ENCODE measurements around the gene CLEC4E.
"Not testable (repeated sequence)": the region's sequence is repeated elsewhere in the genome, so short reads cannot be mapped to it uniquely, and the experiment has no call there.

The CLEC4E gene

DNA sequence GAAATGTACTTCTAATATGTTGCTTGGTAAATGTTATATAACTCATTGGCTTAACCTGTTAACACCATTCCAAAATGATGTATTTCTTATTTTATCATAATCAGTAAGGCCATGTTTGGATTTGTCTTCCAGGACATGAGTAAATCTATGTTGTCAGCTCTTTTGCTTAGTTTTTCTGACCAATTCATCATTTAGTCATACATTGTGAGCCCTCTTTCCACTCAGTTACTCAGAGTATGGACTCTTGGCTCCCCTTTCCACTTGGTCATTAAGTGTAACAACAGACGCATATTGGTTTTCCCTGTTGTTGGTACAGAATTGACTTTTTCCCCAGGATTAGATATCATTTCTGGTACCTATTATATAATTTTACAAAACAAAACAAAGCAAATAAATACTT, 36.4 kb downstream of the CLEC4E start:
- in situ Hi-C loops (cut with HindIII; ENCODE audit: low sequenced_read_pairs): no loop called here
- TF ChIP-seq, protein P1, sequence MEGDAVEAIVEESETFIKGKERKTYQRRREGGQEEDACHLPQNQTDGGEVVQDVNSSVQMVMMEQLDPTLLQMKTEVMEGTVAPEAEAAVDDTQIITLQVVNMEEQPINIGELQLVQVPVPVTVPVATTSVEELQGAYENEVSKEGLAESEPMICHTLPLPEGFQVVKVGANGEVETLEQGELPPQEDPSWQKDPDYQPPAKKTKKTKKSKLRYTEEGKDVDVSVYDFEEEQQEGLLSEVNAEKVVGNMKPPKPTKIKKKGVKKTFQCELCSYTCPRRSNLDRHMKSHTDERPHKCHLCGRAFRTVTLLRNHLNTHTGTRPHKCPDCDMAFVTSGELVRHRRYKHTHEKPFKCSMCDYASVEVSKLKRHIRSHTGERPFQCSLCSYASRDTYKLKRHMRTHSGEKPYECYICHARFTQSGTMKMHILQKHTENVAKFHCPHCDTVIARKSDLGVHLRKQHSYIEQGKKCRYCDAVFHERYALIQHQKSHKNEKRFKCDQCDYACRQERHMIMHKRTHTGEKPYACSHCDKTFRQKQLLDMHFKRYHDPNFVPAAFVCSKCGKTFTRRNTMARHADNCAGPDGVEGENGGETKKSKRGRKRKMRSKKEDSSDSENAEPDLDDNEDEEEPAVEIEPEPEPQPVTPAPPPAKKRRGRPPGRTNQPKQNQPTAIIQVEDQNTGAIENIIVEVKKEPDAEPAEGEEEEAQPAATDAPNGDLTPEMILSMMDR (IDR thresholded peaks at IDR 0.05; ENCODE audit: low read depth, low read length): no peak
- H3K4me3 ChIP-seq (ENCODE audit: low read depth, low read length): no peak overlapping the region
- DNase-seq (ENCODE audit: low read depth, low spot score): no peak

DNA sequence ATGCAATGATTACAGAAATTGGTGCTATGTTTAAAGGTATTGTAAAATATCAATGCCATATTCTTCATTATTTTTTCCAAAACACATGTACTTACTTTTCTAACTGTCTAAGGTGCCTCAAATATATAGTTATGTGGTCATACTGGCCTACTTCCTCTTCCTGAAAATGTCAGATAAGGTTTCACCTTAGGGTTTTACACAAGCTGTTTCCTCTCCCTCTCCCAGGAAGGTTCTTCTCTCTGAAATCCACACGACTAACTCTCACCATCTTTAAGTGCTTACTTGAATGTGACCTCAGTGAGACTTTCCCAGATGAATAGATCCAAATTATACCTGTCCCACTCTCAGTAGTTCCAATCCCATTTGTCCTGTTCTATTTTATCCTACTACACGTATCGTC, 39.0 kb downstream of the CLEC4E start:
- TF ChIP-seq, protein P1 (IDR thresholded peaks at IDR 0.05; ENCODE audit: low read depth, low read length): no peak
- no peak for DNase-seq (ENCODE audit: low read depth, low spot score)
- no peak overlapping the region for H3K4me3 ChIP-seq (ENCODE audit: low read depth, low read length)
- in situ Hi-C loops (cut with HindIII; ENCODE audit: low sequenced_read_pairs): no loop called here

DNA sequence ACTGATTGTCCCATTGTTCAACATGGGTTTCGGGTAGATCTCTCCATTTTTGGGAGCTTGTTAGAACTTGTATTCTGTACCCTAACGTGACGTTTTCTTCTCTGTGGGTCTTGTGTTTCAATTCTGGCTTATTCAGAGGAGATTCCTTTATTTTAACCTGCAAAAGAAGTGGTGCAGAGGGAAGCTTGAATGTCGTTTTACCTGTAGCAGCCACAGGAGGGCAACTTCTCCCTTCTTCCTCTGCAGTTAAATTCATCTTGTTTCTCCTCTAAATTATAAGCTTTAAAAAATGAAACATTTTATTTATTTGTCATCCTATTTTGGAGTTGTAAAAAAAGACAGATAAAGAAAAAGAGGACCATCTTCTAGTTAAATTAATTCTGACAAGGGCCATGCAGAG, 41.1 kb downstream of the CLEC4E start:
- TF ChIP-seq, protein P1 (IDR thresholded peaks at IDR 0.05; ENCODE audit: low read depth, low read length): no peak
- in situ Hi-C loops (cut with HindIII; ENCODE audit: low sequenced_read_pairs): no loop called here
- DNase-seq (ENCODE audit: low read depth, low spot score): no peak

DNA sequence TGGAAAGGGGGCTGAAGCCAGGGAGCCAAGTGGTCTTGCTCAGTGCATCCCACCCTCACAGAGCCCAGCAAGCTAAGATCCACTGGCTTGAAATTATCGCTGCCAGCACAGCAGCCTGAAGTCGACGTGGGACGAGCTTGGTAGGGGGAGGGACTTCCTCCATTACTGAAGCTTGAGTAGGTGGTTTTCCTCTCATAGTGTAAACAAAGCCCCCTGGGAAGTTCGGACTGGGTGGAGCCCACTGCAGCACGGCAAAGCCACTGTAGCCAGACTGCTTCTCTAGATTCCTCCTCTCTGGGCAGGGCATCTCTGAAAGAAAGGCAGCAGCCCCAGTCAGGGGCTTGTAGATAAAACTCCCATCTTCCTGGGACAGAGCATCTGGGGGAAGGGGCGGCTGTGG, 44.6 kb downstream of the CLEC4E start:
- in situ Hi-C loops (cut with HindIII; ENCODE audit: low sequenced_read_pairs); DNase-seq (ENCODE audit: low read depth, low spot score); H3K4me3 ChIP-seq (ENCODE audit: low read depth, low read length): not testable (repeated sequence)

More for the DNA sequence above, 41.1 kb downstream of the CLEC4E start:
- no peak overlapping the region for H3K4me3 ChIP-seq (ENCODE audit: low read depth, low read length)

DNA sequence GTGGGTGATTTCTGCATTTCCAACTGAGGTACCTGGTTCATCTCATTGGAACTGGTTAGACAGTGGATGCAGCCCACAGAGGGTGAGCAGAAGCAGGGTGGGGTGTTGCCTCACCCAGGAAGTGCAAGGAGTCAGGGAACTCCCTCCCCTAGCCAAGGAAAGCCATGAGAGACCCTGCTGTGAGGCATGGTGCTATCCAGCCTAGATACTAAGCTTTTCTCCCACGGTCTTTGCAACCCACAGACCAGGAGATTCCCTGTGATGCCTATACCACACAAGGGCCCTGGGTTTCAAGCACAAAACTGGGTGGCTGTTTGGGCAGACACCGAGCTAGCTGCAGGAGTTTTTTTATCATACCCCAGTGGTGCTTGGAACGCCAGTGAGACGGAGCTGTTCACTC, 45.0 kb downstream of the CLEC4E start:
- H3K4me3 ChIP-seq (ENCODE audit: low read depth, low read length); in situ Hi-C loops (cut with HindIII; ENCODE audit: low sequenced_read_pairs); DNase-seq (ENCODE audit: low read depth, low spot score): not testable (repeated sequence)

DNA sequence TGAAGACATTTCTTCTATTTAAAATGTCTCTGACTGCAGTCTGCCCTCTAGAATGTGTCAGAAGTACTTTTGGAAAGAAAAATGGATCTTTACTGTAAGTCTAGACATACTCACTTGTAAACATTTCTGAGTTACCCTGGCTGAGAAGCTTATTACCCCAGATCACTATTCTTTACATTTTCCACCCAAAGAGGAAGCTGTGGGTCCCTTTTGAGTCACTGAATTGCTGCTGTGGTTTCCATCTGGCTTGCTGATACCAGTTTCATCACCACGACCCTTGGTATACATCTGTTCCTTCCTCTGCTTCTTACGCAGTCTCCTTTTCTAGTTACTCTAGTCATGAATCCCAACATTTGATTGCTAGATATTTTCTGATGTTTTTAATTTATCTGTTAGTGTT, 47.6 kb downstream of the CLEC4E start:
- DNase-seq (ENCODE audit: low read depth, low spot score): no peak
- no peak overlapping the region for H3K4me3 ChIP-seq (ENCODE audit: low read depth, low read length)
- TF ChIP-seq, protein P1 (IDR thresholded peaks at IDR 0.05; ENCODE audit: low read depth, low read length): no peak
- in situ Hi-C loops (cut with HindIII; ENCODE audit: low sequenced_read_pairs): no loop called here

DNA sequence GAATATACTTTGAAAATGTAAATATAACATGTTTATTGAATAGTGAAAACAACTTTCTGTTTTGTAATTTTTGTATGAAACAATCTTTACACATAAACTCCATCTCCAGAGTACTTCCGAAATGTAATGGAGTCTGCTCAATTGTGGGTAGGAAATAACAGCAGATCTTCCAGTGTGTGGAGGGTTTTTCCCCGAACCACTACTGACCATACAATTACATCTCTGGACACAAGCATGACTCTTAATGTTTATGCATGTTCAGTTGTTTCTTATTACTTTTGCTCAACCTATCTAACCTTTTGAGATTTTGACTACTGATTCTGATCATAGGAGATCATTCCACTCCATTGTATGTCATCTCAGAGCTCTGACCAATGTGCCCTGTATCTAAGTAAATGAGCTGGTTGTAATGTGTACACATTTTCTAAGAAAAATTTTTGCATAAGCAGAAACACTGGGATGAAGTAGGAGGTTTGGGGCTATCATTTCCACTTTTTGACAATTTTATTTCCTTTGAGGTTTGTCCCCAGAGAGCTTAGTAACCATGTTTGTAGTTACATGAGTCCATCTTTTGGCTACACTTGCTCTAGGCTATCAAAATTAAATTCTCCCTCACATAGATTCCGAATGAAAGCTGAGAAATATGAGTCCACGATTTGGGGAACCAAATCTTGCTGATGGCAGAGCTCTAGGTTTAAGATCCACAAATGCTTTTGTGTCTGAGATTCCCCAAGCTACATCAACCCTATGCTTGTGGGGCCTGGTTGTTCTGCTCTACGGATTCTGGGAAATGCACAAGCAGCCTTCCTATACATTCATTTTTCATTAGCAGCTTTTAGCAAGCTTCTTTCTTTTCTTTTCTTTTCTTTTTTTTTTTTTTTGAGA, 48.8 kb downstream of the CLEC4E start:
- in situ Hi-C loops (cut with HindIII; ENCODE audit: low sequenced_read_pairs): no loop called here
- H3K4me3 ChIP-seq (ENCODE audit: low read depth, low read length): no peak overlapping the region
- TF ChIP-seq, protein P1 (IDR thresholded peaks at IDR 0.05; ENCODE audit: low read depth, low read length): no peak
- DNase-seq (ENCODE audit: low read depth, low spot score): no peak
